ENCODE measurements around the gene XXYLT1. TPM values are rescaled to one million over a fixed set of nuclear protein-coding genes. Genes with fewer than 3 reads are reported as not detected.

XXYLT1 gene
- total RNA-seq, 1 donor from 2014 or later: 2.1 TPM

DNA sequence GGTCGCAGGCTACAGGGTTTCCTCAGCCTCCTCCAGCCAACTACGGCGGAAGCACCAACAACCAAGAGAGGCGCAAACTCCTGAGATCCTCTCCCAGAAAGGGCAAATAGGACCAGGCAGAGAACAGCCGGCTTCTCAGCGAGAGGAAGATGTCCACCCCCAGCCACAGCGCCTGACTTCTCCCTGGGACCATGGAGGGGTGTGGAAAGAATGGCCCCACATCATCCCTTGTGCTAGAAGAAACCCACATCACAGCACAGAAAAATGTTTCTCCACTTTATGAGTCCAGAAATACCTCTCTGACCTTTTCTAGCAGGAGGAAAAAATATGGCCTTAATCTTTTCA is 105.7 kb downstream of the XXYLT1 start:
- intact Hi-C loops (cut with micrococcal nuclease): no loop called here
- no peak for DNase-seq

DNA sequence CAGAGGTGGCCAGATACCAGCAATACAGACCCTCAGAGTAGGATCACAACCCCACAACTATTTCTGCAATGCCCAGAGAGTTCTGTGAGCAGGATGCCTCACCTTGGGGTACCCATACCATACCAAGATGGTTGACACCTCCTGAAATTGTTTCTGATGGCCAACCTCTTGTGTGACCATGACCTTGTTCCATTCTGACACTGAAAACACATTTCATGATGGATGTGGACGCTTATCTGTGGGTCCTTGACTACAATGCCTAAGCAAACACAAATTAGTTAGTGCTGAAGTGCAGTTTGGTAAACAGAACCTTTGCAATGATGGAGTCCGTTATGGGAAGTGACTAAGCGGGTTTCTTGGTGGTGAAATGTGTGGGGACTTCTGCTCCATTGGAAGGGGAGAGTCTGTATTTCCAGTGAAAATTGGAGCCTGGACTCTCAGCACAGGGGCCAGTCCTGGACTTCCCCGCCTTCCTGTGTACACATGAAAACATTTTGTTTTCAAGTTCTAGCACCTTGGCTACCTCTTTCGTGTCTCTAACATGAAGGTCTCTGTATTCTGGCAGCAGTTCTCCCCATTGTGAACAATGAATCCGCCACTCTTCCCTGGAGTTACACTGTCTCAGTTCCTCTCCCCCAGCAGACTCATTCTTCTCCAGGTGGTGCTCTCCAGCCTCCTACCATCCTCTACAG is 106.2 kb downstream of the XXYLT1 start:
- ATAC-seq: no peak
- no peak for DNase-seq

More for the DNA sequence above, 105.7 kb downstream of the XXYLT1 start:
- no peak for ATAC-seq

DNA sequence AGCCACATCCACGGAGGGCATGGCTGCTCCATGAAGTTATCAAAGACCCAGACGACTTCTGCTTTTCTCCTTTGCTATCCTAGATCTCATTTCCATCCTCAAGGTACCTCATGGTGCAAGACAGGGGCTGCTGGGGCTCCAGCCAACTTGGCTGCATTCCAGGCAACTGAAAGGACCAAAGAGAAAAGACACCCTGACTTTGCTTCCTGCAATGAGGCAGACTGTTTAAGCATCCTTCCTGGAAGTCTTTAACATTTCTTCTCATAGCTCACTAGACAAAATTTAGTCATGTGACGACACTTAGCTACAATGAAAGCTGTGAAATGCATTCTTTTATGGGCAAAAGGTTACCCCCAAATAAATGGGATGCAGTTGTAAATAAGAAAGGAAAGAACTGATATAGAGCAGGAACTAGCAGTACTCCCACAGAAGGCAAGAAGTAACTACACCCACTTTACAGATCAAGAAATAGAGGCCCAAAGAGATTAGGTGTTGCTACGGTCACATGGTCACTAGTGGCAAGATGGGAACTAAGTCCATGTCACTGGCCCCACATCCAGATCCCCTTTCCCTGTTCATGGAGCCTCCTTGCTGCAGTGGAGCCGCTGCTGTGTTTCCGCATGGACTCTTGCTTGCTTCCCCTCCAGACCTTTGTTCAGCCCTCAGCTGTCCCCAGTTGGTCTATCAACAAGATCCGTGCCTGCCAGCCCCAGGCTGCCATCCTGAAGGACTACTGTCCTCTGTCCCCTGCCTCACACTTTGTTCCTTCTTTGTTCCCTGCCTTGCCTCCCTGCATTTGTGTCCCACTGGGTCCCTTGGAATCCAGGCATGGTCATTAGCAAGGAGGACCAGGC is 107.0 kb downstream of the XXYLT1 start:
- DNase-seq: no peak
- intact Hi-C loops (cut with micrococcal nuclease): no loop called here
- ATAC-seq: no peak

More for the DNA sequence above, 106.2 kb downstream of the XXYLT1 start:
- intact Hi-C loops (cut with micrococcal nuclease): no loop called here

GRCh38 chr3:195162816-195163215 is 108.1 kb downstream of the XXYLT1 start:
- intact Hi-C loops (cut with micrococcal nuclease): no loop called here
- no peak for ATAC-seq
- no peak for DNase-seq

- intact Hi-C loops (cut with micrococcal nuclease): no loop called here
- DNase-seq (peak; percentile 45), ATAC-seq (no peak)
Measured at GRCh38 chr3:195162033-195162669, 108.8 kb downstream of the XXYLT1 start.

DNA sequence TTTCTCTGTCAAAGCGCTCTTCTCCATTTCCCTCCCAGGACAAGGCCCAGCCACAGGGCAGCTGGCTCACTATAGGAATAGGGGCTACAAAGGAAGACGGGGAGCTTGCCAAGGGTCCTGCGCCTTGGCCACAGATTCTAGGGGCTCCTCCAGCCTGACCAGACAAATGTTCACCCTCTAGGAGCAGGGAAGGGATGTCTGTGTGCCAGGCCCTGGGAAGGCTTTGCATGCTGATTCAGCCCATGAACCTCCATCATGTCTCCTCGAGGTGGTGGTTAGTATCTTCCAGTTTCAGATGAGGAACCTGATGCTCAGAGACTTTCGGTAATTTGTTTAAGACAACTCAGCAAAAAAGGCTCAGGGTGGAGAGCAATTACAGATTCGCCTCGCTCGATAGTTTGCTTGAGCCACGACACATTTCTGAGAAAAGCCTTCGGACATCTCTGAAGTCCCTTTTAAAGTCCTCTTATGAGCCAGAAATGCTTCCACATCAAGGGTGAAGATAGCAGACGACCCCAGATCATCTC is 110.0 kb downstream of the XXYLT1 start:
- DNase-seq: no peak
- no peak for ATAC-seq
- intact Hi-C loops (cut with micrococcal nuclease): no loop called here

DNA sequence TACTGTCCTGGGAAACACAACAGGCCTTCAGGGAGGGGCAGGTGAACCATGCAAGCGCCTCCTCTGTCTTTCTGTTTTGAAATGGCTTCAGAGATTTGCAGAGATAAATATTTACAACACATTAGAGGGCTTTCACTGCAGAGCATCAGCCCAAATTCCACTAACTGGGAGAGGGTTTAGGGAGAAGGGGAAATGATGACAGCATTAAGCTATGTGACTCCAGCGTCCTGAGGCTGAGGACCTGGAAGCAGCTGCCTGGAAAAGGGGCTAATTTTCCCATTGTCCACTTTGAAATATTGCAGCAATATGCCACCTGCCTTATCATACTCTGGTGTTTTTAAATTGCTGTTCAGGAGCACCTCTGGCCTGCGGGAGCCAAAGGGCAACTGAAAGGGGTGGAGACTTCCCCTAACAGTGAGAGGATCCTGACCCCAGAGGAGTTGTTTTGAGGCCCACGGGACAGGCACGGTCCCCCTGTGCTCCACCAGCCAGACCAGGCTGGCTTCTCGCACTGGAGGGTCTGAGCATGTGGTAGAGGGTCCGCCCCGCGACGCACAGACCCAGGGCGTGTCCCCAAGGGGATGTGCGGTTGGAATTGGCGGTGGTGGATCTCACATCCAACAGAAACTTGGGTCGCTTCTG is 110.6 kb downstream of the XXYLT1 start:
- DNase-seq (no peak), ATAC-seq (peak; percentile 30)
- intact Hi-C loops (cut with micrococcal nuclease): no loop called here

DNA sequence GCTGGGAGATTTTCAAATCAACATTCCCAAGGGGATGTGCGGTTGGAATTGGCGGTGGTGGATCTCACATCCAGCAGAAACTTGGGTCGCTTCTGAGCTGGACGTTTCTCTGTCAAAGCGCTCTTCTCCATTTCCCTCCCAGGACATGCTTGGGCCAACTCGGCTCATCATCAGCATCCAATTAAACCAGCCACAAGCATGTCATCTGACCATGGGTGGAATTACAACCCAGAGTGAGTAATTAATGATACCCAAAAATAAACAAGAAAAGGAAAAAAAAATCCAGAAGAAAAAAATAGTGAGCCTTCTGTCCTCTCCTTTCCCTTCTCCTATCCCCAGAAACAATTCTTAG is 111.2 kb downstream of the XXYLT1 start:
- no peak for DNase-seq
- intact Hi-C loops (cut with micrococcal nuclease): no loop called here
- ATAC-seq: no peak

DNA sequence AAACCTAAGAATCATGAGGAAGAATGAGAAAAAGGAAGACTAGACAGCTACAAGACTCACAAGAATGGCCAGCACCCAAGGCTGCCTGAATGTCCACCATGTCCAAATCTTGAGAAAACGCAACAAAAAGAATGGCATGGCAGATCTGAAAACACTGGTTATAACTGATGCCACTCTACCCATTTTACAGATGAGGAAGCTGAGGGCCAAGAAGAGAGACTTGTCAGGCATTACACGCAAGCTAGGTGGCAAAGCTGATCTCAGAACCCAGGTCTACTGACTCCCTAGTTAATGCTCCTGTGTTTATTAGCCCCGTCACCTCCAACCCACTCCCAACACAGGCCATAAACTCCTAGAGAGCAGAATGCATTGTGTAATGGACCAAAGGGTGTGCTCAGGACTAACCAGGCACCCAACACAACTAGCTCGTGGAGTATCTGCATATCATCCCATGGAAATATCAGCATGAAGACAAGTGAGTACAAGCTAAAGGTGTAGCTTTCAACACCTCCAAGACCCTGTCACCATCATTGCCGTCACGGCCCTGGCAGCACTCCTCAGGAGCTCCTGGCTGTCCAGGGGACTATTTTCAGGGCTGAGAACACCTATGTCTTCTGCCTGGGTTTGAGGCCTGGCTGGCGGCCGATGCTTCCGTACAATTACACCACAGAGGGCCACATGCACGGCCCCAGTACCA is 111.7 kb downstream of the XXYLT1 start:
- ATAC-seq: peak; percentile 73
- intact Hi-C loops (cut with micrococcal nuclease): no loop called here
- peak; percentile 82 for DNase-seq

DNA sequence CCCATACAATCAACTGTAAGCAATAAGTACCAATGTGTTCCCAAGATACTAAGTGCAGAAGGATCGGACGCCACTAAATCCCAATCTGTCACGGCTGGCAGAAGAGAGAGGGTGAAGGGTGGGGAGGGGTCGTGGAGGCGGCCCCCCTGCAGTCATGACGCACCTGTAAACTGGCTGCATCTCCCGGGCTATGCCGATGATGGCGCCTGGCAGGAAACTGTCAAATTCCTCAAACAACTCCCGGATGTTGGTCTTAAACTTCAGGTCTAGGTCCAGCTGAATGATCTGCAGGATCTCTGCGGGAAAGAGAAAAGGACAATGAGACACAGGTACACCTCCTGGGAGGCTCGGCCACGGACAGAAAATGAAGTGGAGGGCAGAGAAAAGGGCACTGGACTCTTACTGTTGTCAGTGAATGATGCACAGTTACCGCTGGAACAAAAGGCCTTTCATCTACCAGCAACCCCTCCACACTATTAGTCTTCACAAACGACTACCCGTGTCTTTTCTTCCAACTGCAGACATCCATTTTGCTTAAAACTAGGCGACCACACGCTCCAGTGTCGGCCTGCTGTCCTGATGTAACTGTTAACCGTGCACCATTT is 114.6 kb downstream of the XXYLT1 start:
- no peak for ATAC-seq
- intact Hi-C loops (cut with micrococcal nuclease): no loop called here
- DNase-seq: no peak

DNA sequence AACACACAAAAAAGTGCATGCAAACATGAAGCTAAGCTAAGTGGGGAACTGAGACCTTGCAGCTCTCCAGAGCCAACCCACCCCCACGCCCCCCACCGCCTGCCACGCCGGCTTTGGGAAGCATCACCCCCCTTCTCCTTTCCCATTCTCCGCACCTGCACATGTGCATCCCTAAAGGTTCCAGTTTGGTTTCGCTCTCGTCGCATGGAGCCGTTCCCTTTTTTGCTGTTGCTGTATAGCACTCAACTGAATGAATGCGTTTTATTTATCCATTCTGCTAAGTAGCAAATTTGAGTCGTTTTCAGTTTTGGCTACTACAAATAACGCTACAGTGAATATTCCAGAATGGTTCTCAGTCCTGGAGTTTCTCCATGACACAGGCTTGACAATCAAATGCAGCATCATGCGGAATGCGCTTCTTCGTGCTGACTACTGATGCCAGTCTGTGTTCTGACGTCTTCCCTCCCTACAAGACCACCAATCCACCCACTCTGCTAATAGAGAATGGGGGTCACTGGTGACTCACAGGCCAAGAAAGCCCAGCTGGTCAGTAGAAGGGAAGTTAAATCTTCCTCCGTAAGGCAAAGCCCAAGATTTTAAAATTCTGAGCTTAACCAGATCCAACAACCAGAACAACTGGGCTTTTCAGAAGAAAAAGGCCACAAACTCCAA is 115.3 kb downstream of the XXYLT1 start:
- ATAC-seq: no peak
- intact Hi-C loops (cut with micrococcal nuclease): no loop called here
- DNase-seq: no peak

- intact Hi-C loops (cut with micrococcal nuclease): no loop called here
- DNase-seq: peak; percentile 94
- peak; percentile 67 for ATAC-seq
Measured at GRCh38 chr3:195154793-195155535, 116.0 kb downstream of the XXYLT1 start.

GRCh38 chr3:195154111-195154791 is 116.7 kb downstream of the XXYLT1 start:
- peak; percentile 45 for DNase-seq
- intact Hi-C loops (cut with micrococcal nuclease): no loop called here
- ATAC-seq: peak; percentile 13

- DNase-seq (no peak), ATAC-seq (no peak)
- intact Hi-C loops (cut with micrococcal nuclease): no loop called here
Measured at GRCh38 chr3:195153653-195154052, 117.3 kb downstream of the XXYLT1 start.

DNA sequence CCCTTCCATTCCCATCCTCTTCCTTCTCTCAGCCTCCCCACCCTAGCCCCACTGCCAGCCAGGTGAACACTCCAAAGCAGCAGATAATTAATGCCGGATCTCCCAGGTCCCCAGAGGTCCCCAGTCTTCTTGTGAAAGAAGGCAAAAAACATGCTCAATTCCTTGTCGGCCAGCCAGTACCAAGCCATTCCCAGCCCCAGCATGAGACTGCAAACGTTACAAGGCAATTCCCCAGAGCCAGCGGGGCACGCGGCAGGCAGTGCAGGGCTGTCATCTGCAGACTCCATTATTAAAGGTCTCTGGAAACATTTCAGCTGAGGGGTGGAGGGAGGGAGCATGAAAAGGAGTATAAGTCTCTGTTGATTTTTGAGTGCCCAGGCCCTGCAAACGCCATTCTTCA is 117.8 kb downstream of the XXYLT1 start:
- peak; percentile 44 for DNase-seq

GRCh38 chr3:195151866-195152541 is 119.0 kb downstream of the XXYLT1 start:
- intact Hi-C loops (cut with micrococcal nuclease): no loop called here
- DNase-seq: no peak

More for the DNA sequence above, 117.8 kb downstream of the XXYLT1 start:
- no peak for ATAC-seq
- intact Hi-C loops (cut with micrococcal nuclease): no loop called here

More at GRCh38 chr3:195151866-195152541, 119.0 kb downstream of the XXYLT1 start:
- no peak for ATAC-seq

Data from left ventricle myocardium superior (tissue), 1 donor.